ENCODE results near the gene EDAR. TPM values are rescaled to one million over a fixed set of nuclear protein-coding genes. Genes with fewer than 3 reads are reported as not detected.

Gene EDAR
- total RNA-seq, 1 experiment from 2014 or later, result 0.15 TPM

GRCh38 chr2:108910011-108910431, 79.0 kb downstream of the EDAR start:
- ChIA-PET POLR2A (no interaction called here), CTCF (no interaction called here), RAD21 (ENCODE audit: low non-redundant PET in 1 of 2, low total read pairs in 2 of 2, uncharacterized antibody in 2 of 2, unreplicated experiment in 2 of 2) (no interaction called here)
- Histone ChIP-seq H3K36me3 (ENCODE audit: control insufficient read depth in 1 of 2, insufficient read depth in 2 of 2, low read length in 2 of 2) (no peaks in the 10 kb centered on the region), H3K9ac (ENCODE audit: low read length) (no peak overlapping the region), H3K27ac (ENCODE audit: low read depth, low read length) (no peak overlapping the region), H3K27me3 (ENCODE audit: insufficient read depth, low read length) (no peaks in the 10 kb centered on the region), H3K9me3 (ENCODE audit: control insufficient read depth in 1 of 2, insufficient read depth in 1 of 2, low read depth in 1 of 2, low read length in 2 of 2) (no peaks in the 10 kb centered on the region), H4K20me1 (ENCODE audit: insufficient read depth) (no peaks in the 10 kb centered on the region), H2AFZ (ENCODE audit: low read depth, low read length, poor library complexity, severe bottlenecking) (no peak overlapping the region), H3K4me2 (ENCODE audit: low read length) (no peak overlapping the region), H3K79me2 (ENCODE audit: insufficient read depth, low read length) (no peaks in the 10 kb centered on the region), H3K4me3 (replicated peaks in 1 of 2; ENCODE audit: low read depth in 1 of 2, low read length in 2 of 2) (no peak overlapping the region), H3K4me1 (ENCODE audit: control insufficient read depth in 1 of 2, insufficient read depth in 2 of 2, low read length in 2 of 2) (no peaks in the 10 kb centered on the region), H3K9me2 (ENCODE audit: insufficient read depth) (no peaks in the 10 kb centered on the region)
- intact Hi-C loops (cut with micrococcal nuclease), result no loop called here
- TF ChIP-seq ELF1 (IDR thresholded peaks at IDR 0.05; ENCODE audit: borderline replicate concordance, low read depth) (no peak), EZH2 (IDR thresholded peaks at IDR 0.05) (no peak), TCF7L2 (IDR thresholded peaks at IDR 0.05; ENCODE audit: borderline replicate concordance, extremely low read depth, insufficient read depth, insufficient read length) (no peak), REST (IDR thresholded peaks at IDR 0.05; ENCODE audit: low read depth) (no peak), CTCF (IDR thresholded peaks at IDR 0.05 in 2 of 3, conservative IDR thresholded peaks at IDR 0.05 in 1 of 3; ENCODE audit: borderline replicate concordance in 1 of 3, insufficient read depth in 1 of 3, low read depth in 2 of 3, low read length in 2 of 3) (no peak), MAX (IDR thresholded peaks at IDR 0.05) (no peak), JUND (IDR thresholded peaks at IDR 0.05) (no peak), POLR2A (IDR thresholded peaks at IDR 0.05; ENCODE audit: borderline replicate concordance, extremely low read depth, insufficient read depth, insufficient read length) (no peak), SIN3A (IDR thresholded peaks at IDR 0.05; ENCODE audit: low read depth) (no peak)
- DNase-seq (ENCODE audit: low read depth, low spot score), result no peak
- ATAC-seq, result no peak
- BruUV-seq (replicated peaks), result no TSS peak
